WERI-Rb-1 (cell line): ENCODE results near the gene RFNG.

Experiments used
- DNase-seq: peaks from one replicate; pipeline ENCODE4 v3.0.0-alpha.2; 2020
- H3K27ac ChIP-seq: fragments of 250-450 bp; sonication (Bioruptor Pico); 2 replicates; pipeline ENCODE4 v1.5.1; 2020; ENCODE audit warnings: mild to moderate bottlenecking, moderate library complexity
- H3K27me3 ChIP-seq: fragments of 250-450 bp; sonication (Bioruptor Pico); 2 replicates; pipeline ENCODE4 v1.5.1; 2021; ENCODE audit warnings: mild to moderate bottlenecking, low read depth, moderate library complexity; ENCODE audit not compliant: insufficient read depth, severe bottlenecking
- H3K36me3 ChIP-seq: fragments of 250-450 bp; sonication (Bioruptor Pico); 2 replicates; pipeline ENCODE4 v1.5.1; 2020; ENCODE audit warnings: mild to moderate bottlenecking, moderate library complexity
- H3K4me3 ChIP-seq: 2 replicates; pipeline ENCODE4 v1.5.1; 2011; ENCODE audit warnings: low read depth, mild to moderate bottlenecking, control low read depth, low read length
- H3K9me3 ChIP-seq: fragments of 250-450 bp; sonication (Bioruptor Pico); 2 replicates; pipeline ENCODE4 v1.5.1; 2021; ENCODE audit warnings: mild to moderate bottlenecking, moderate library complexity; ENCODE audit not compliant: severe bottlenecking
- CTCF ChIP-seq: IDR thresholded peaks from 2 replicates; pipeline ENCODE4 v1.5.1; 2011; ENCODE audit warnings: low read depth, mild to moderate bottlenecking, control low read depth, inconsistent platforms, low read length

RFNG gene

GRCh38 chr17:82090549-82091263 lies 39.1 kb upstream of the RFNG start:
- peak; percentile 35 for DNase-seq
- peaks cover 97% of the 10 kb centered on the region for H3K36me3 ChIP-seq
- TF ChIP-seq CTCF: no peak
- no peaks in the 10 kb centered on the region for H3K27me3 ChIP-seq
- no peak overlapping the region for H3K27ac ChIP-seq
- no peak overlapping the region for H3K4me3 ChIP-seq
- peaks cover 2% of the 10 kb centered on the region for H3K9me3 ChIP-seq

GRCh38 chr17:82089723-82090548 lies 38.3 kb upstream of the RFNG start:
- peaks cover 97% of the 10 kb centered on the region for H3K36me3 ChIP-seq
- no peak for TF ChIP-seq CTCF

GRCh38 chr17:82088838-82089722 lies 37.5 kb upstream of the RFNG start:
- H3K27ac ChIP-seq: no peak overlapping the region
- H3K36me3 ChIP-seq: peaks cover 99% of the 10 kb centered on the region

More at GRCh38 chr17:82089723-82090548, 38.3 kb upstream of the RFNG start:
- Histone ChIP-seq H3K4me3 (no peak overlapping the region), H3K27ac (peak overlapping the region; percentile 18; the same call in 1 of the 2 replicates), H3K9me3 (peaks cover 2% of the 10 kb centered on the region), H3K27me3 (no peaks in the 10 kb centered on the region)
- peak; percentile 23 for DNase-seq

GRCh38 chr17:82087961-82088837 lies 36.6 kb upstream of the RFNG start:
- Histone ChIP-seq H3K27me3 (no peaks in the 10 kb centered on the region), H3K9me3 (peaks cover 2% of the 10 kb centered on the region), H3K4me3 (no peak overlapping the region), H3K27ac (no peak overlapping the region), H3K36me3 (peaks cover 99% of the 10 kb centered on the region)
- TF ChIP-seq CTCF: no peak
- no peak for DNase-seq

More at GRCh38 chr17:82088838-82089722, 37.5 kb upstream of the RFNG start:
- no peak for DNase-seq
- no peaks in the 10 kb centered on the region for H3K27me3 ChIP-seq
- H3K4me3 ChIP-seq: no peak overlapping the region
- TF ChIP-seq CTCF: no peak
- H3K9me3 ChIP-seq: peaks cover 2% of the 10 kb centered on the region
